ENCODE results near the gene SLC22A23. TPM values are rescaled to one million over a fixed set of nuclear protein-coding genes. Genes with fewer than 3 reads are reported as not detected.

Gene SLC22A23
- total RNA-seq, 2 experiments from 2014 or later: not detected

- POLR2A ChIA-PET: no interaction called here
- BruUV-seq (replicated peaks): no TSS peak
- Histone ChIP-seq H4K20me1 (ENCODE audit: insufficient read depth, low read length) (no peaks in the 10 kb centered on the region), H3K27ac (ENCODE audit: low read depth, low read length, poor library complexity, severe bottlenecking) (no peak overlapping the region), H3K79me2 (ENCODE audit: insufficient read depth, low read depth, low read length) (no peaks in the 10 kb centered on the region), H3K4me2 (ENCODE audit: low read length) (no peak overlapping the region), H3K9me3 (ENCODE audit: low read length) (no peaks in the 10 kb centered on the region), H3K4me3 (ENCODE audit: low read depth, low read length, poor library complexity, severe bottlenecking) (no peak overlapping the region), H3K36me3 (ENCODE audit: insufficient read depth, low read length) (no peaks in the 10 kb centered on the region), H2AFZ (ENCODE audit: low read length) (no peak overlapping the region), H3K9me2 (ENCODE audit: insufficient read depth, low read length) (no peaks in the 10 kb centered on the region), H3K4me1 (ENCODE audit: insufficient read depth, low read length, poor library complexity, severe bottlenecking) (peaks cover 7% of the 10 kb centered on the region)
- no peak for DNase-seq (ENCODE audit: low spot score)
- CTCF ChIA-PET (ENCODE audit: unreplicated experiment): interaction anchor here (0.6 kb wide), 1 partner anchor 21 kb away, joined by 4 read pairs; no protein-coding TSS in a partner anchor
- intact Hi-C loops (cut with micrococcal nuclease; ENCODE audit: unreplicated experiment): no loop called here
- TF ChIP-seq CTCF (conservative IDR thresholded peaks at IDR 0.05; ENCODE audit: low read length): no peak
- no peak for TF ChIP-seq EZH2phosphoT487 (IDR thresholded peaks at IDR 0.05; ENCODE audit: borderline replicate concordance, low read depth, low read length)
Measured at GRCh38 chr6:3340894-3341293, 116.0 kb downstream of the SLC22A23 start.

DNA sequence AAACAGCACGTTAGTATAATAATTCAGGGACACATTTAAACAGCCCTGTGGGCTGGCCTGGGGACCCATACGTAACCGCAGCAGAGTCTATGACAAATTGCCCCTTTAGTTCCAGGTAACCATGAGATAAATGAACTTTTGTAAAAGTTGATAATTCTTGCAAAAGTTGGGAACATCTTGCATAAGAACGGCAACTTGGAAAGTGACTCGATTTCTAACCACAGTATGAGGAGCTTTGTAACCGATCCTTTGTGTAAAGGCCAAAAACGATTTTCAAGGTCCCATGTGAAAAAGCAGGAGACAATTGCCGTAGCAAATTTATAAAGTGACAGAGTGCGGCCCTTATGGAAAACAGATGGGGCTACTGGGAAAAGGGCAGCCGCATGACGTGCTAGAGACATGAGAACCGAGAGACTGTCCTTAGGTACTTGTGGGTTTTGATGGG, 116.5 kb downstream of the SLC22A23 start:
- CTCF ChIA-PET (ENCODE audit: unreplicated experiment): interaction anchor here (0.6 kb wide), 1 partner anchor 21 kb away, joined by 4 read pairs; no protein-coding TSS in a partner anchor

More for the DNA sequence above, 116.5 kb downstream of the SLC22A23 start:
- Histone ChIP-seq H3K36me3 (ENCODE audit: insufficient read depth, low read length) (no peaks in the 10 kb centered on the region), H3K79me2 (ENCODE audit: insufficient read depth, low read depth, low read length) (no peaks in the 10 kb centered on the region), H3K9me2 (ENCODE audit: insufficient read depth, low read length) (no peaks in the 10 kb centered on the region), H4K20me1 (ENCODE audit: insufficient read depth, low read length) (no peaks in the 10 kb centered on the region), H3K4me3 (ENCODE audit: low read depth, low read length, poor library complexity, severe bottlenecking) (no peak overlapping the region), H3K27ac (ENCODE audit: low read depth, low read length, poor library complexity, severe bottlenecking) (no peak overlapping the region), H3K9me3 (ENCODE audit: low read length) (no peaks in the 10 kb centered on the region), H2AFZ (ENCODE audit: low read length) (no peak overlapping the region), H3K4me1 (ENCODE audit: insufficient read depth, low read length, poor library complexity, severe bottlenecking) (peaks cover 7% of the 10 kb centered on the region), H3K4me2 (ENCODE audit: low read length) (no peak overlapping the region)
- no TSS peak for BruUV-seq (replicated peaks)
- intact Hi-C loops (cut with micrococcal nuclease; ENCODE audit: unreplicated experiment): no loop called here
- no peak for DNase-seq (ENCODE audit: low spot score)
- TF ChIP-seq CTCF (conservative IDR thresholded peaks at IDR 0.05; ENCODE audit: low read length): no peak
- no peak for TF ChIP-seq EZH2phosphoT487 (IDR thresholded peaks at IDR 0.05; ENCODE audit: borderline replicate concordance, low read depth, low read length)
- POLR2A ChIA-PET: interaction anchor here (0.7 kb wide), 1 partner anchor 24 kb away, joined by 3 read pairs; no protein-coding TSS in a partner anchor
